ENCODE measurements around the gene NHSL1. TPM values are rescaled to one million over a fixed set of nuclear protein-coding genes. Genes with fewer than 3 reads are reported as not detected.

NHSL1 gene
- total RNA-seq, 4 donors from 2014 or later: 73.2 to 117 (median 98.0) TPM

- WGBS, 2 donors (ENCODE audit: low coverage in 1 of 2): 78 to 98% methylated on average over 1 to 3 of the region's 3 CpGs
- no peaks in the 10 kb centered on the region for H3K9me3 ChIP-seq
- in situ Hi-C loops (cut with MboI; ENCODE audit: low pct_ligation_motif_present in 1 of 4, low pct_unique_long_range_greater_than_20kb in 1 of 4, low sequenced_read_pairs in 3 of 4) (no loop called here), intact Hi-C loops (cut with DNase I; ENCODE audit: low total_unique reads) (no loop called here)
- no peak for TF ChIP-seq POLR2AphosphoS5 (IDR thresholded peaks at IDR 0.05)
- TF ChIP-seq POLR2A (IDR thresholded peaks at IDR 0.05): no peak
- TF ChIP-seq CTCF (IDR thresholded peaks at IDR 0.05): no peak
- no peak for TF ChIP-seq EP300 (IDR thresholded peaks at IDR 0.05; ENCODE audit: low read depth)
- H3K27me3 ChIP-seq: no peaks in the 10 kb centered on the region
- H3K27ac ChIP-seq: no peak overlapping the region
- no peaks in the 10 kb centered on the region for H3K4me1 ChIP-seq
- H3K4me3 ChIP-seq: no peak overlapping the region
- DNase-seq: no peak
- no peaks in the 10 kb centered on the region for H3K36me3 ChIP-seq
Observed at GRCh38 chr6:138386897-138387296, 112.4 kb downstream of the NHSL1 start.

GRCh38 chr6:138383776-138384175 is 115.5 kb downstream of the NHSL1 start:
- Histone ChIP-seq H3K4me1 (no peaks in the 10 kb centered on the region), H3K9me3 (no peaks in the 10 kb centered on the region), H3K27ac (no peak overlapping the region), H3K27me3 (no peaks in the 10 kb centered on the region), H3K36me3 (no peaks in the 10 kb centered on the region), H3K4me3 (no peak overlapping the region)
- TF ChIP-seq POLR2A (IDR thresholded peaks at IDR 0.05) (no peak), EP300 (IDR thresholded peaks at IDR 0.05; ENCODE audit: low read depth) (no peak), CTCF (IDR thresholded peaks at IDR 0.05) (no peak), POLR2AphosphoS5 (IDR thresholded peaks at IDR 0.05) (no peak)
- intact Hi-C loops (cut with DNase I; ENCODE audit: low total_unique reads) (no loop called here), in situ Hi-C loops (cut with MboI; ENCODE audit: low pct_ligation_motif_present in 1 of 4, low pct_unique_long_range_greater_than_20kb in 1 of 4, low sequenced_read_pairs in 3 of 4) (no loop called here)
- WGBS, 2 donors (ENCODE audit: low coverage in 1 of 2): 81 to 100% methylated on average over 1 to 3 of the region's 3 CpGs
- no peak for DNase-seq

GRCh38 chr6:138382498-138383265 is 116.6 kb downstream of the NHSL1 start:
- 60 to 86% methylated on average over 1 to 8 of the region's 8 CpGs for WGBS, 2 donors (ENCODE audit: low coverage in 1 of 2)
- no peak overlapping the region for H3K4me3 ChIP-seq
- no peaks in the 10 kb centered on the region for H3K27me3 ChIP-seq
- no peaks in the 10 kb centered on the region for H3K36me3 ChIP-seq
- no peak for DNase-seq
- in situ Hi-C loops (cut with MboI; ENCODE audit: low pct_ligation_motif_present in 1 of 4, low pct_unique_long_range_greater_than_20kb in 1 of 4, low sequenced_read_pairs in 3 of 4) (no loop called here), intact Hi-C loops (cut with DNase I; ENCODE audit: low total_unique reads) (no loop called here)
- H3K4me1 ChIP-seq: no peaks in the 10 kb centered on the region
- H3K27ac ChIP-seq: no peak overlapping the region
- H3K9me3 ChIP-seq: no peaks in the 10 kb centered on the region
- TF ChIP-seq POLR2AphosphoS5 (IDR thresholded peaks at IDR 0.05) (no peak), POLR2A (IDR thresholded peaks at IDR 0.05) (no peak), EP300 (IDR thresholded peaks at IDR 0.05; ENCODE audit: low read depth) (no peak), CTCF (IDR thresholded peaks at IDR 0.05) (no peak)

- 69 to 76% methylated on average over 4 of the region's 4 CpGs for WGBS, 2 donors (ENCODE audit: low coverage in 1 of 2)
Observed at GRCh38 chr6:138378463-138378862, 120.8 kb downstream of the NHSL1 start.

More at GRCh38 chr6:138378463-138378862, 120.8 kb downstream of the NHSL1 start:
- Histone ChIP-seq H3K27ac (no peak overlapping the region), H3K4me1 (no peaks in the 10 kb centered on the region), H3K27me3 (no peaks in the 10 kb centered on the region), H3K36me3 (no peaks in the 10 kb centered on the region), H3K4me3 (no peak overlapping the region), H3K9me3 (no peaks in the 10 kb centered on the region)
- no peak for DNase-seq
- in situ Hi-C loops (cut with MboI; ENCODE audit: low pct_ligation_motif_present in 1 of 4, low pct_unique_long_range_greater_than_20kb in 1 of 4, low sequenced_read_pairs in 3 of 4): no loop called here
- TF ChIP-seq POLR2A (IDR thresholded peaks at IDR 0.05): no peak
- no peak for TF ChIP-seq POLR2AphosphoS5 (IDR thresholded peaks at IDR 0.05)
- no peak for TF ChIP-seq EP300 (IDR thresholded peaks at IDR 0.05; ENCODE audit: low read depth)
- TF ChIP-seq CTCF (IDR thresholded peaks at IDR 0.05): no peak
- intact Hi-C loops (cut with DNase I; ENCODE audit: low total_unique reads): no loop called here

Data from transverse colon (tissue), 4 donors.